ENCODE results near the gene PRLHR. TPM values are rescaled to one million over a fixed set of nuclear protein-coding genes. Genes with fewer than 3 reads are reported as not detected.

Gene PRLHR
- total and polyA plus RNA-seq, 2 of the 13 experiments (the other 11 are each of a cell fraction or from before 2014, with no cell fraction given): not detected

DNA sequence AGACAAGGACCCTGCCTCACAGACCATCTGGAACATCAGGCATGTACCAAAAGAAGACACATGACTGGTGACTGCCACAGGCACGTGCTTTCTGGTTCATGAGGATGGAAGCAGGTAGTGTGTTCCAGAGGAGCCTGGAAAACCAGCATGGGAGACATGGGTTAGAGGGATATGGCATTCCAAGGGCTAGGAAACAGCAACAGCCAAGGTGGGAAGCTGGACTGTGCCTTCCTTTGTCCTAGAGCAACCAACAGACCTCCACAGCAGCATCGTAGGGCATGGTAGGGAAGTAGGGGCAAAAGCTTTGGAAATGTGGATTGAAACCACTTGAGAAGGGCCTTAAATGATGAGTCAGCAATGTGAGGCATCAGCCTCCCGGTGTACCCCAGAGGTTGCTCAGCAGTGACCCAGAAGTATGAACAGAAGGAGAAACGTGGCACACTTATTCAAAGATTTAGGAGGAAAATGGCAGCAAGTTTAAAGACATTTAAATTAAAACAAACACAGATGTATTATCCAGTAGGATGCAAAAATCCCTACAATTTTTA, 51.0 kb downstream of the PRLHR start:
- CTCF ChIA-PET (ENCODE audit: low intra/inter-chr PET ratio, low total read pairs): no interaction called here
- in situ Hi-C loops (cut with HindIII; ENCODE audit: extremely low pct_ligation_motif_present, low pct_unique_long_range_greater_than_20kb): no loop called here
- POLR2A ChIA-PET: no interaction called here
- WGBS (ENCODE audit: low lambda C conversion rate): 0% methylated on average over 4 of the region's 4 CpGs
- Histone ChIP-seq H3K4me2 (ENCODE audit: low read depth, low read length) (no peak overlapping the region), H2AFZ (ENCODE audit: low read length) (no peak overlapping the region), H3K4me3 (replicated peaks in 1 of 3; ENCODE audit: insufficient read depth in 1 of 3, low read depth in 2 of 3, low read length in 3 of 3) (no peak overlapping the region), H3K79me2 (ENCODE audit: insufficient read depth, low read length) (no peaks in the 10 kb centered on the region), H3K27me3 (ENCODE audit: control insufficient read depth in 1 of 2, insufficient read depth in 2 of 2, low read length in 2 of 2) (peaks cover 0 to 5% of the 10 kb centered on the region in 2 experiments; a peak in 1 of 5 replicates), H4K20me1 (ENCODE audit: insufficient read depth, low read length) (no peaks in the 10 kb centered on the region), H3K9me3 (ENCODE audit: low read length) (no peaks in the 10 kb centered on the region), H3K9ac (ENCODE audit: insufficient read depth, low read depth, low read length) (no peak overlapping the region), H3K36me3 (replicated peaks in 1 of 2; ENCODE audit: control insufficient read depth in 1 of 2, insufficient read depth in 2 of 2, low read length in 2 of 2) (no peaks in the 10 kb centered on the region), H3K27ac (ENCODE audit: extremely low read length, insufficient read depth, low read length) (no peak overlapping the region), H3K4me1 (ENCODE audit: insufficient read depth, low read length) (no peaks in the 10 kb centered on the region)
- DNase-seq (ENCODE audit: low spot score): no peak
- intact Hi-C loops (cut with micrococcal nuclease; ENCODE audit: unreplicated experiment): no loop called here
- FAIRE-seq: no peak
- BruUV-seq (replicated peaks): no TSS peak
- peak; percentile 27; the same call in 2 of the 3 replicates for ATAC-seq
- TF ChIP-seq MAFK (conservative IDR thresholded peaks at IDR 0.05 in 1 of 2, IDR thresholded peaks at IDR 0.05 in 1 of 2; ENCODE audit: low read length in 2 of 2): peak; percentile 95 to 98
- no peak for TF ChIP-seq ZNF644 (CRISPR knock-in tag; IDR thresholded peaks at IDR 0.05; ENCODE audit: low read depth)
- TF ChIP-seq, protein P1, sequence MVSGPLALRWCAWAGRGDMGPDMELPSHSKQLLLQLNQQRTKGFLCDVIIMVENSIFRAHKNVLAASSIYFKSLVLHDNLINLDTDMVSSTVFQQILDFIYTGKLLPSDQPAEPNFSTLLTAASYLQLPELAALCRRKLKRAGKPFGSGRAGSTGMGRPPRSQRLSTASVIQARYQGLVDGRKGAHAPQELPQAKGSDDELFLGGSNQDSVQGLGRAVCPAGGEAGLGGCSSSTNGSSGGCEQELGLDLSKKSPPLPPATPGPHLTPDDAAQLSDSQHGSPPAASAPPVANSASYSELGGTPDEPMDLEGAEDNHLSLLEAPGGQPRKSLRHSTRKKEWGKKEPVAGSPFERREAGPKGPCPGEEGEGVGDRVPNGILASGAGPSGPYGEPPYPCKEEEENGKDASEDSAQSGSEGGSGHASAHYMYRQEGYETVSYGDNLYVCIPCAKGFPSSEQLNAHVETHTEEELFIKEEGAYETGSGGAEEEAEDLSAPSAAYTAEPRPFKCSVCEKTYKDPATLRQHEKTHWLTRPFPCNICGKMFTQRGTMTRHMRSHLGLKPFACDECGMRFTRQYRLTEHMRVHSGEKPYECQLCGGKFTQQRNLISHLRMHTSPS (CRISPR knock-in tag; IDR thresholded peaks at IDR 0.05; ENCODE audit: low read depth): no peak
- no peak for TF ChIP-seq MAZ (IDR thresholded peaks at IDR 0.05; ENCODE audit: borderline replicate concordance, low read depth, low read length)
- no peak for TF ChIP-seq MAZ (CRISPR knock-in tag; IDR thresholded peaks at IDR 0.05; ENCODE audit: low read depth)
- TF ChIP-seq ARHGAP35 (CRISPR knock-in tag; IDR thresholded peaks at IDR 0.05; ENCODE audit: borderline replicate concordance): no peak
- TF ChIP-seq MAFF (IDR thresholded peaks at IDR 0.05; ENCODE audit: low read depth, low read length): peak; percentile 97
- no peak for TF ChIP-seq ZNF780A (CRISPR knock-in tag; IDR thresholded peaks at IDR 0.05)
- no peak for TF ChIP-seq ZFX (CRISPR knock-in tag; IDR thresholded peaks at IDR 0.05; ENCODE audit: low read depth)
- TF ChIP-seq, protein P2, sequence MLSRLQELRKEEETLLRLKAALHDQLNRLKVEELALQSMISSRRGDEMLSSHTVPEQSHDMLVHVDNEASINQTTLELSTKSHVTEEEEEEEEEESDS (CRISPR knock-in tag; IDR thresholded peaks at IDR 0.05; ENCODE audit: borderline replicate concordance): no peak
- no peak for TF ChIP-seq ZC3H4 (CRISPR knock-in tag; IDR thresholded peaks at IDR 0.05; ENCODE audit: borderline replicate concordance)
- TF ChIP-seq SMAD9 (CRISPR knock-in tag; IDR thresholded peaks at IDR 0.05): no peak
- no peak for TF ChIP-seq JUND (CRISPR knock-in tag; IDR thresholded peaks at IDR 0.05)

All from HepG2 (cell line).